ENCODE results near the gene SERPINA7. TPM values are rescaled to one million over a fixed set of nuclear protein-coding genes. Genes with fewer than 3 reads are reported as not detected.

The SERPINA7 gene
- total and polyA plus RNA-seq, 10 of the 15 experiments (the other 5 are each of a cell fraction or from before 2014, with no cell fraction given): not detected

GRCh38 chrX:106069048-106069447 lies 30.5 kb upstream of the SERPINA7 start:
- Histone ChIP-seq H3K4me1 (ENCODE audit: control insufficient read depth, insufficient read depth, low read length) (no peaks in the 10 kb centered on the region), H3K9me3 (replicated peaks; ENCODE audit: control insufficient read depth, insufficient read depth, low read length) (no peaks in the 10 kb centered on the region), H3K9ac (ENCODE audit: control insufficient read depth, insufficient read depth, low read length) (no peak overlapping the region), H3K27me3 (replicated peaks in 1 of 2; ENCODE audit: control insufficient read depth in 2 of 2, insufficient read depth in 2 of 2, low read length in 1 of 2) (no peaks in the 10 kb centered on the region), H3K79me2 (ENCODE audit: control insufficient read depth, insufficient read depth, low read length) (no peaks in the 10 kb centered on the region), H3K4me2 (ENCODE audit: control insufficient read depth, insufficient read depth) (no peak overlapping the region), H4K20me1 (ENCODE audit: control insufficient read depth, insufficient read depth) (no peaks in the 10 kb centered on the region), H3K27ac (ENCODE audit: control insufficient read depth, insufficient read depth) (no peak overlapping the region), H3K36me3 (ENCODE audit: control insufficient read depth in 2 of 2, insufficient read depth in 2 of 2, low read length in 1 of 2) (no peaks in the 10 kb centered on the region), H2AFZ (ENCODE audit: control insufficient read depth, low read depth, low read length) (no peak overlapping the region), H3K4me3 (no peak overlapping the region)
- ChIA-PET POLR2A (no interaction called here), RAD21 (ENCODE audit: unreplicated experiment) (no interaction called here), SMC1A (ENCODE audit: uncharacterized antibody, unreplicated experiment) (no interaction called here), CTCF (no interaction called here)
- in situ Hi-C loops (cut with MboI) (no loop called here), intact Hi-C loops (cut with micrococcal nuclease; ENCODE audit: unreplicated experiment) (no loop called here)
- no peak for ATAC-seq
- no peak for DNase-seq (ENCODE audit: low read depth, low spot score)
- FAIRE-seq: no peak
- BruUV-seq (replicated peaks): no TSS peak
- whole genome bisulfite sequencing (ENCODE audit: insufficient coverage, insufficient replicate concordance, low lambda C conversion rate, missing lambda C conversion rate): 18% methylated on average over 3 of the region's 3 CpGs
- TF ChIP-seq ZBTB40 (IDR thresholded peaks at IDR 0.05; ENCODE audit: borderline replicate concordance) (no peak), KDM1A (IDR thresholded peaks at IDR 0.05; ENCODE audit: borderline replicate concordance) (no peak), E4F1 (IDR thresholded peaks at IDR 0.05; ENCODE audit: borderline replicate concordance, partially characterized antibody) (no peak), CREB1 (IDR thresholded peaks at IDR 0.05; ENCODE audit: low read depth) (no peak)
